ENCODE results near the gene DENND4A. TPM values are rescaled to one million over a fixed set of nuclear protein-coding genes. Genes with fewer than 3 reads are reported as not detected.
A peak's percentile ranks its signal among the peaks of the same experiment; 100 is the strongest.

Gene DENND4A
- total RNA-seq, 4 donors from 2014 or later, result 17.7 to 34.3 (median 25.4) TPM

GRCh38 chr15:65824941-65825544 lies 33.0 kb upstream of the DENND4A start:
- DNase-seq (ENCODE audit: extremely low spot score), result no peak
- intact Hi-C loops (cut with DNase I), result no loop called here
- no peak overlapping the region for H3K4me3 ChIP-seq
- no peaks in the 10 kb centered on the region for H3K36me3 ChIP-seq
- 66% methylated on average over 5 of the region's 5 CpGs for WGBS
- H3K4me1 ChIP-seq, result peaks cover 0 to 5% (median 0%) of the 10 kb centered on the region in 4 donors
- peak in 1 of 2 donors; percentile 20 for TF ChIP-seq POLR2AphosphoS5 (IDR thresholded peaks at IDR 0.05)
- TF ChIP-seq, protein P1, sequence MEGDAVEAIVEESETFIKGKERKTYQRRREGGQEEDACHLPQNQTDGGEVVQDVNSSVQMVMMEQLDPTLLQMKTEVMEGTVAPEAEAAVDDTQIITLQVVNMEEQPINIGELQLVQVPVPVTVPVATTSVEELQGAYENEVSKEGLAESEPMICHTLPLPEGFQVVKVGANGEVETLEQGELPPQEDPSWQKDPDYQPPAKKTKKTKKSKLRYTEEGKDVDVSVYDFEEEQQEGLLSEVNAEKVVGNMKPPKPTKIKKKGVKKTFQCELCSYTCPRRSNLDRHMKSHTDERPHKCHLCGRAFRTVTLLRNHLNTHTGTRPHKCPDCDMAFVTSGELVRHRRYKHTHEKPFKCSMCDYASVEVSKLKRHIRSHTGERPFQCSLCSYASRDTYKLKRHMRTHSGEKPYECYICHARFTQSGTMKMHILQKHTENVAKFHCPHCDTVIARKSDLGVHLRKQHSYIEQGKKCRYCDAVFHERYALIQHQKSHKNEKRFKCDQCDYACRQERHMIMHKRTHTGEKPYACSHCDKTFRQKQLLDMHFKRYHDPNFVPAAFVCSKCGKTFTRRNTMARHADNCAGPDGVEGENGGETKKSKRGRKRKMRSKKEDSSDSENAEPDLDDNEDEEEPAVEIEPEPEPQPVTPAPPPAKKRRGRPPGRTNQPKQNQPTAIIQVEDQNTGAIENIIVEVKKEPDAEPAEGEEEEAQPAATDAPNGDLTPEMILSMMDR (IDR thresholded peaks at IDR 0.05), result no peak
- no peaks in the 10 kb centered on the region for H3K9me3 ChIP-seq
- H3K27me3 ChIP-seq, result no peaks in the 10 kb centered on the region
- H3K27ac ChIP-seq (replicated peaks in 1 of 4), result no peak overlapping the region

DNA sequence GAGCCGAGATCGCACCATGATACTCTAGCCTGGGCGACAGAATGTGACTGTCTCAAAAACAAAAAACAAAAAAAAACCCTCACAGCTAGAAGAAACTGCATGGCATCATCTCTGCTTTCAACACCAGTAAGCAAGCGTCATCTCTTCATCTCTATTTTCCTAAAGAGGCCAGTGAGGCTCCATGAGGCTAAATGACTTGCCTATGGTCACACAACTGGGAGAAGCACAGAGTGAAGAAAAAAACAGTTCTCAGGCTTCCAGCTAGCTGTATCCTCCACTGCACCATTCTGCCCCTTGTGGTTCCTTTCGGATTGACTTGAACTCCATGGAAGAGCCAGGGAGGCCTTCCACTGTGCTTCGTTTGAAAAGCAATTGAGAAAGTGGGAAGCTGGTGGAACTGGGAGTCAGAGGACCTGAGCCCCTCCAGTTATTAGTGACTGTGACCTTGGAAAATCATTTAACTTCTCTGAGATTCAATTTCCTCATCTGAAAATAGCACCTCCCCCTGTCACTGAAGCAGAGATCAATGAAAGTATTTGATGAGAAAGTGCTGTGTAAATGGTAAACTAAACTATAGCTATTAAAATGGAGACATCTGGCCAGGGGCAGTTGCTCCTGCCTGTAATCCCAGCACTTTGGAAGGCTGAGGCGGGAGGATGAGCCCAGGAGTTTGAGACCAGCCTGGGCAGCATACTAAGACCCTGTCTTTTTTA lies 32.1 kb upstream of the DENND4A start:
- H3K36me3 ChIP-seq, result no peaks in the 10 kb centered on the region
- H3K4me3 ChIP-seq, result no peak overlapping the region
- H3K27ac ChIP-seq (replicated peaks in 1 of 4), result no peak overlapping the region
- TF ChIP-seq, protein P1 (IDR thresholded peaks at IDR 0.05), result peak; percentile 30 to 64 (median 46)
- no peak for TF ChIP-seq EP300 (IDR thresholded peaks at IDR 0.05)
- intact Hi-C loops (cut with DNase I), result no loop called here
- H3K9me3 ChIP-seq, result no peaks in the 10 kb centered on the region
- H3K27me3 ChIP-seq, result no peaks in the 10 kb centered on the region
- no peak for DNase-seq (ENCODE audit: extremely low spot score)
- WGBS, result 68% methylated on average over 7 of the region's 7 CpGs
- H3K4me1 ChIP-seq, result peaks cover 0 to 7% (median 3%) of the 10 kb centered on the region in 4 donors

- DNase-seq (ENCODE audit: extremely low spot score), result no peak
- WGBS, result 86% methylated on average over 3 of the region's 3 CpGs
- no peaks in the 10 kb centered on the region for H3K27me3 ChIP-seq
- TF ChIP-seq POLR2AphosphoS5 (IDR thresholded peaks at IDR 0.05) (no peak), POLR2A (IDR thresholded peaks at IDR 0.05; ENCODE audit: low read depth) (no peak), EP300 (IDR thresholded peaks at IDR 0.05) (no peak)
- TF ChIP-seq, protein P1 (IDR thresholded peaks at IDR 0.05), result no peak
- H3K9me3 ChIP-seq, result no peaks in the 10 kb centered on the region
- H3K36me3 ChIP-seq, result no peaks in the 10 kb centered on the region
- H3K27ac ChIP-seq (replicated peaks in 1 of 4), result no peak overlapping the region
- intact Hi-C loops (cut with DNase I), result no loop called here
- no peak overlapping the region for H3K4me3 ChIP-seq
- H3K4me1 ChIP-seq, result peaks cover 0 to 8% (median 3%) of the 10 kb centered on the region in 4 donors
Observed at GRCh38 chr15:65822316-65822715, 30.2 kb upstream of the DENND4A start.

DNA sequence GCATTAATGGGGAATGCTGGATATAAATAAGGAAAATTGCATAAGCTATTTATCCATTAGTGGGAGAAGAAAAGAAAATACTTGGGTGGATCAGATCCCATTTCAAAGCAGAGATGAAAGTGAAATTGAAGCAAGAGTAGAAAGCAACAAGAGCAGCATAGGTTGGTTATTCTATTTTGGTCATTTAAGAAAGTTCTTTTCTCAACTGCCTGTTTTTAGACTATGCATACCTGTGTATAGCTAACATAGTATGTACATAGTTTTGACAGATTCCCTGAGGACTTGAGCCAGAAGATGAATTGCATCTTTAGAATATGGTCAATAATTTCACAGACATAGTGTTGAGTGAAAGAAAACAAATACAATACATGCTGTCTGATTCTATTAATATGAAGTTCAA lies 29.0 kb upstream of the DENND4A start:
- Histone ChIP-seq H3K9me3 (no peaks in the 10 kb centered on the region), H3K36me3 (no peaks in the 10 kb centered on the region), H3K4me3 (no peak overlapping the region), H3K27me3 (no peaks in the 10 kb centered on the region), H3K4me1 (peaks cover 0 to 8% (median 3%) of the 10 kb centered on the region in 4 donors), H3K27ac (replicated peaks in 1 of 4) (no peak overlapping the region)
- TF ChIP-seq, protein P1 (IDR thresholded peaks at IDR 0.05), result no peak
- no peak for TF ChIP-seq POLR2A (IDR thresholded peaks at IDR 0.05; ENCODE audit: low read depth)
- TF ChIP-seq POLR2AphosphoS5 (IDR thresholded peaks at IDR 0.05), result no peak
- no peak for TF ChIP-seq EP300 (IDR thresholded peaks at IDR 0.05)
- no peak for DNase-seq (ENCODE audit: extremely low spot score)
- intact Hi-C loops (cut with DNase I), result no loop called here
